ENCODE measurements around the gene HNRNPA0.
A peak's percentile ranks its signal among the peaks of the same experiment; 100 is the strongest.

GRCh38 chr5:137695651-137696428 lies 58.3 kb downstream of the HNRNPA0 start:
- TF ChIP-seq CTCF (IDR thresholded peaks at IDR 0.05 in 8 of 11, conservative IDR thresholded peaks at IDR 0.05 in 3 of 11) (peak in 10 of 11 experiments; percentile 12 to 74 (median 53)), POLR2AphosphoS5 (IDR thresholded peaks at IDR 0.05) (peak in 2 of 3 donors; percentile 56 to 62), POLR2A (IDR thresholded peaks at IDR 0.05) (no peak)

Measured in spleen (tissue), 7 donors.